Gastrocnemius medialis (tissue), 4 donors: Measurements from ENCODE around the gene GNA15.

ENCODE experiments used
- POLR2A ChIP-seq, 2 donors: fragments of 450-650 bp; IDR thresholded peaks; one replicate each; pipeline ENCODE4 v1.6.1; 2017; ENCODE audit warnings: antibody characterized with exemption in 2 of 2, mild to moderate bottlenecking in 2 of 2, moderate library complexity in 2 of 2
- TF ChIP-seq, protein P1 (sequence below), 5 experiments: fragments of 450-650 bp in 3 of 5; fragments of 200-600 bp in 2 of 5; sonication (generic) in 2 of 5; IDR thresholded peaks in 4 of 5; conservative IDR thresholded peaks in 1 of 5; 1 replicate in 4 of 5; 2 replicates in 1 of 5; pipeline ENCODE4 v1.5.1; 2016 to 2019; ENCODE audit warnings: antibody characterized with exemption in 5 of 5, mild to moderate bottlenecking in 3 of 5, moderate library complexity in 3 of 5

DNA sequence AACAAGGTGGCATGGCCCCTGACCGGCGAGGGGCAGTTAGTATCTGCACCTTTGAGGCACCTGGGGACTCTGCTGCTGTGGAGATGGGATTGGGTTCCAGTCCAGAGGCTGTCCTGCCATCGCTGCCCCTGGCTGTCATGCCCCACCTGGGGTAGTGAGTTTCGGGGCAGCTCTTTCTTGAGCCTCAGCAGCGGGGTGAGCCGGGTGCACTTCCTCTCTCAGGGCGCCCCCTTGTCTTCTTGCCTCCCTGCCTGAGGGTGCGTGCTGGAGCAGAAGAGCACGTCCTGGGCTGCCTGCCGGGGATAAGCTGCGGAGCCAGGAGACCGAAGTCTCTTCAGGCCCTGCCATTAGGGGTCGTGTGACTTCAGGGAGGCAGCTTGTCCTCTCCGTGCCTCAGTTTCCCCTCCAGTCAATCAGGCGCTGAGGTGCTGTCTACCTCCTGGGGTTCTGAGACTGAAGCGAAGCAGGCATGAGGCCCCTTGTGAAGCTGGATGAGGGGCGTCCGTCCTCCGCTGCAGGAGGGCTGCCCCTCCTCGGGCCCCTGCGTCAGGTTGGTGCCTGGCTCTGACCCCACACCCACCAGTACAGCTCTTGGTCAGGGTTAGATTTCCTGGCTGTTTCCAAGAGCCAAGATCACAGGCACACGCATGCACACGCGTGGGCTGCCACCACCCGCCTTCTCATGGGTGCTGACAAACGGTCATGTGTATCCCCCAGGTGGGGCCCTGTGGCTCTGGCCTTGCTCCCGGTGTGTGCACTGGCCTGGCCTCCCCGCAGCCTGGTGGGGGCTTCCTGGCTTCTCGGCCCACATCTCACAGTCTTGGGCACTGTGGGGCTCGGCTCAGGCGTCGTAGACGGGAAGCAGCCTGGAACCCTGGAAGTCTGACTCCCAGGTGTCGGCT, 33.3 kb upstream of the GNA15 start:
- TF ChIP-seq, protein P1, sequence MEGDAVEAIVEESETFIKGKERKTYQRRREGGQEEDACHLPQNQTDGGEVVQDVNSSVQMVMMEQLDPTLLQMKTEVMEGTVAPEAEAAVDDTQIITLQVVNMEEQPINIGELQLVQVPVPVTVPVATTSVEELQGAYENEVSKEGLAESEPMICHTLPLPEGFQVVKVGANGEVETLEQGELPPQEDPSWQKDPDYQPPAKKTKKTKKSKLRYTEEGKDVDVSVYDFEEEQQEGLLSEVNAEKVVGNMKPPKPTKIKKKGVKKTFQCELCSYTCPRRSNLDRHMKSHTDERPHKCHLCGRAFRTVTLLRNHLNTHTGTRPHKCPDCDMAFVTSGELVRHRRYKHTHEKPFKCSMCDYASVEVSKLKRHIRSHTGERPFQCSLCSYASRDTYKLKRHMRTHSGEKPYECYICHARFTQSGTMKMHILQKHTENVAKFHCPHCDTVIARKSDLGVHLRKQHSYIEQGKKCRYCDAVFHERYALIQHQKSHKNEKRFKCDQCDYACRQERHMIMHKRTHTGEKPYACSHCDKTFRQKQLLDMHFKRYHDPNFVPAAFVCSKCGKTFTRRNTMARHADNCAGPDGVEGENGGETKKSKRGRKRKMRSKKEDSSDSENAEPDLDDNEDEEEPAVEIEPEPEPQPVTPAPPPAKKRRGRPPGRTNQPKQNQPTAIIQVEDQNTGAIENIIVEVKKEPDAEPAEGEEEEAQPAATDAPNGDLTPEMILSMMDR (IDR thresholded peaks at IDR 0.05 in 4 of 5, conservative IDR thresholded peaks at IDR 0.05 in 1 of 5) = no peak
- TF ChIP-seq POLR2A (IDR thresholded peaks at IDR 0.05) = no peak
